ENCODE data around the gene GPR142.

GPR142 gene

DNA sequence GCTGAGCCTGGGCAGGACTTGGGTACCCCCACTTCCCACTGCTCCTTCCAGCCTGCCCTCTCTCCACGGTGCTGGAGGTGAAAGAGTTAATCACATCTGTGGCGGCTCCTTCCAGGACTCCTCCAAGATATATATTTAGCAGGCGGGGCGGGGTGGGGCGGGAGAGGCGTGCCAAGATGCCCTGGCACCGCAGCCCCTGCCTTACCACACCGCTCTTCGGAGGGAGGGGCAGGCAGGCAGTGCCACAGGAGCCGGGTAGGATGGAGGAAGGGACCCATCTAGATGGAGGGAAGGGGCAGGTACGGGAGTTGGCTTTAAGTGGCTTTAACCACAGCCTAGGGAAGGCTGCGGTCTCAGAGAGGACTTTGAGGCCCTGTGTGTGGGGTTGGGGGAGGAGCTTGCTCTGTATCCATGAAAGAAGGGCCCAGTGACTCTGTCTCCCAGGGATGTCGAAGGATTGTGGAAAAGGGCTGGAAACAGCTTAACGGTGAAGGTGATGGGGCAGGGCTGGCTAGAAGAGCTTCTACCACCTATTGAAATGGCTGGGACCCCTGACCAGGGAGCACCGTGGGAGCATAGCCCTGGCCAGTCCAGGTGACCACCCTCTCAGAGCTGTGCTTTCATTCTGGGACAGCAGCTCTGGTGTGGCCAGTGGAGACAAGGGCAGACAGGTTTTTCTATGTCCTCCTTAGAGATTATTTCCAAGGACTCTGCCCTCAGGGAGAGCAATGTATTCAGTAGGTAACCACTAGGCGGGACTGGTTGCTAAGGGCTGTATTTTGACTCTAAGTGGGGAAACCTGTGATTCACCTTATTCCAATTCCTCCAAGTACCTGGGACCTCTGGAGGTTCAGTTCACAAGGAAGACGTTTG lies 13.0 kb downstream of the GPR142 start:
- no peaks in the 10 kb centered on the region for H3K36me3 ChIP-seq (ENCODE audit: insufficient read depth, low read length)
- H3K9ac ChIP-seq (ENCODE audit: insufficient read length): no peak overlapping the region
- no peak overlapping the region for H3K4me3 ChIP-seq
- no peak for DNase-seq (ENCODE audit: low read depth, low spot score)
- H3K27ac ChIP-seq: no peak overlapping the region
- no peaks in the 10 kb centered on the region for H3K9me3 ChIP-seq (ENCODE audit: low read depth, low read length)
- TF ChIP-seq EZH2 (IDR thresholded peaks at IDR 0.05) (no peak), POLR2AphosphoS5 (IDR thresholded peaks at IDR 0.05; ENCODE audit: borderline replicate concordance, low read depth, low read length) (no peak)

DNA sequence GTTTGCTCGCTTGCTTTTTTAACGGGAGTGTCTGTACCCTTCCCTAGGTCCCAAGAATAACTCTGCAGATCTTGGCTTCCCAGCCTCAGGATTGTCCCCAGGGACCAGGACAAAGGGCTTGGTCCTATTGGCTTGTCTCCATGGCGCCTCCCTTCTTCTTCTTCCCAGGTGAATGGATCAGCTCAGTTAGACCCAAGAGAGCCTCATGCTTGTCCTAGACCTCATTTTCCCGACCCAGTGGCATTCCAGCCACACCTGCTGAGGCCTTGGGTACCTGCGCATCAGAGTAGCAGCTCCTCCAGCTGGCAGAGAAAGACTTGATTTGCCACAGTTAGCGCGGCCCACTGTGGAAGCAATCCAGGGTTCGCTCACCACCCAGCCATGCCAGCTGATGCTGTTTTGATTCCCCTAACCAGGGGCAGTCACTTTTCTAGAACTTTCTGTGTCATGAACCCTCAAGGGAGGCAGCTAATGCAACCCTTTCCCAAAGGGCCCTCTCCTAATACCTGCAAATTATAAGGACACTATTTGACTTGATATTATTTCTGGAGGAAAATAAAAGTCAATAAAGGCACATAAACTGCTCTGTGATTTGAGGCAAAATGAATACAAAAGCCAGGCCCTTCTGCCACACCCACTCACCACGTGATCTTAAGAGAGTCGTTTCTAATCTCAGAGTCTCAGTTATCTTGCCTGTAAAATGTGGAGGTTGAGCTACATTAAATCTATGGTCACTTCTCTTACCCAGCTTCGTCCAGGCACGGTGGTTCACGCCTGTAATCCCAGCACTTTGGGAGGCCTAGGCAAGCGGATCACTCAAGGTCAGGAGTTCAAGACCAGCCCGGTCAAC lies 13.9 kb downstream of the GPR142 start:
- no peak overlapping the region for H3K27ac ChIP-seq
- DNase-seq (ENCODE audit: low read depth, low spot score): no peak
- H3K4me3 ChIP-seq: no peak overlapping the region
- TF ChIP-seq POLR2AphosphoS5 (IDR thresholded peaks at IDR 0.05; ENCODE audit: borderline replicate concordance, low read depth, low read length) (no peak), FOXP2 (optimal IDR thresholded peaks at IDR 0.05; ENCODE audit: control extremely low read depth, extremely low read length, insufficient read depth) (no peak), EZH2 (IDR thresholded peaks at IDR 0.05) (no peak)
- no peak overlapping the region for H3K9ac ChIP-seq (ENCODE audit: insufficient read length)
- no peaks in the 10 kb centered on the region for H3K9me3 ChIP-seq (ENCODE audit: low read depth, low read length)
- H3K36me3 ChIP-seq (ENCODE audit: insufficient read depth, low read length): no peaks in the 10 kb centered on the region

- no peak for TF ChIP-seq EZH2 (IDR thresholded peaks at IDR 0.05)
- TF ChIP-seq POLR2AphosphoS5 (IDR thresholded peaks at IDR 0.05; ENCODE audit: borderline replicate concordance, low read depth, low read length): no peak
- TF ChIP-seq FOXP2 (optimal IDR thresholded peaks at IDR 0.05; ENCODE audit: control extremely low read depth, extremely low read length, insufficient read depth): no peak
These were observed 15.8 kb downstream of the GPR142 start for GRCh38 chr17:74383141-74383540.

DNA sequence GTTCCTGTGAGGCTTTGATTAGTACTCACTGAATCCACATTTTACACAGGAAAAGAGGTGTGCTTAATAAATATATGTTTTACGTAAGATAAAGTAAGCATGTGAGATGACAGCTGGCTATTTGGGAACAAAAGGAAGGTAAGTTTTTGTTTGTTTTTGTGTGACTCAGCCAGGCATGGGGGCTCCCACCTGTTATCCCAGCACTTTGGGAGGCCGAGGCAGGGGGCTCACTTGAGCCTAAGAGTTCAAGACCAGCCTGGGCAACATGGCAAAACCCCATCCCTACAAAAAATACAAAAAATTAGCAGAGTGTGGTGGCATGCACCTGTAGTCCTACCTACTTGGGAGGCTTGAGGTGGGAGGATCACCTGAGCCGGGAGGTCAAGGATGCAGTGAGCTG lies 17.9 kb downstream of the GPR142 start:
- TF ChIP-seq POLR2AphosphoS5 (IDR thresholded peaks at IDR 0.05; ENCODE audit: borderline replicate concordance, low read depth, low read length) (no peak), EZH2 (IDR thresholded peaks at IDR 0.05) (no peak), FOXP2 (optimal IDR thresholded peaks at IDR 0.05; ENCODE audit: control extremely low read depth, extremely low read length, insufficient read depth) (no peak)
- no peak for DNase-seq (ENCODE audit: low read depth, low spot score)
- no peaks in the 10 kb centered on the region for H3K9me3 ChIP-seq (ENCODE audit: low read depth, low read length)

More at GRCh38 chr17:74383141-74383540, 15.8 kb downstream of the GPR142 start:
- no peak overlapping the region for H3K27ac ChIP-seq
- no peak for DNase-seq (ENCODE audit: low read depth, low spot score)
- no peaks in the 10 kb centered on the region for H3K36me3 ChIP-seq (ENCODE audit: insufficient read depth, low read length)
- no peak overlapping the region for H3K4me3 ChIP-seq
- no peak overlapping the region for H3K9ac ChIP-seq (ENCODE audit: insufficient read length)
- no peaks in the 10 kb centered on the region for H3K9me3 ChIP-seq (ENCODE audit: low read depth, low read length)

GRCh38 chr17:74386386-74386785 lies 19.1 kb downstream of the GPR142 start:
- no peak overlapping the region for H3K4me3 ChIP-seq
- TF ChIP-seq EZH2 (IDR thresholded peaks at IDR 0.05): no peak
- no peak for TF ChIP-seq POLR2AphosphoS5 (IDR thresholded peaks at IDR 0.05; ENCODE audit: borderline replicate concordance, low read depth, low read length)
- no peak for TF ChIP-seq FOXP2 (optimal IDR thresholded peaks at IDR 0.05; ENCODE audit: control extremely low read depth, extremely low read length, insufficient read depth)
- H3K27ac ChIP-seq: no peak overlapping the region
- no peak for DNase-seq (ENCODE audit: low read depth, low spot score)
- no peak overlapping the region for H3K9ac ChIP-seq (ENCODE audit: insufficient read length)
- H3K9me3 ChIP-seq (ENCODE audit: low read depth, low read length): no peaks in the 10 kb centered on the region
- H3K36me3 ChIP-seq (ENCODE audit: insufficient read depth, low read length): no peaks in the 10 kb centered on the region

More for the DNA sequence above, 17.9 kb downstream of the GPR142 start:
- no peak overlapping the region for H3K9ac ChIP-seq (ENCODE audit: insufficient read length)
- no peak overlapping the region for H3K27ac ChIP-seq
- H3K36me3 ChIP-seq (ENCODE audit: insufficient read depth, low read length): no peaks in the 10 kb centered on the region
- H3K4me3 ChIP-seq: no peak overlapping the region

- no peak for TF ChIP-seq FOXP2 (optimal IDR thresholded peaks at IDR 0.05; ENCODE audit: control extremely low read depth, extremely low read length, insufficient read depth)
- TF ChIP-seq POLR2AphosphoS5 (IDR thresholded peaks at IDR 0.05; ENCODE audit: borderline replicate concordance, low read depth, low read length): no peak
- TF ChIP-seq EZH2 (IDR thresholded peaks at IDR 0.05): no peak
- Histone ChIP-seq H3K27ac (no peak overlapping the region), H3K36me3 (ENCODE audit: insufficient read depth, low read length) (no peaks in the 10 kb centered on the region), H3K9me3 (ENCODE audit: low read depth, low read length) (no peaks in the 10 kb centered on the region), H3K4me3 (no peak overlapping the region), H3K9ac (ENCODE audit: insufficient read length) (no peak overlapping the region)
- DNase-seq (ENCODE audit: low read depth, low spot score): no peak
These were observed 20.3 kb downstream of the GPR142 start for GRCh38 chr17:74387365-74388218.

- no peaks in the 10 kb centered on the region for H3K36me3 ChIP-seq (ENCODE audit: insufficient read depth, low read length)
- DNase-seq (ENCODE audit: low read depth, low spot score): no peak
- H3K27ac ChIP-seq: no peak overlapping the region
- TF ChIP-seq FOXP2 (optimal IDR thresholded peaks at IDR 0.05; ENCODE audit: control extremely low read depth, extremely low read length, insufficient read depth): no peak
- TF ChIP-seq POLR2AphosphoS5 (IDR thresholded peaks at IDR 0.05; ENCODE audit: borderline replicate concordance, low read depth, low read length): no peak
- no peak for TF ChIP-seq EZH2 (IDR thresholded peaks at IDR 0.05)
- H3K9ac ChIP-seq (ENCODE audit: insufficient read length): no peak overlapping the region
- no peak overlapping the region for H3K4me3 ChIP-seq
- no peaks in the 10 kb centered on the region for H3K9me3 ChIP-seq (ENCODE audit: low read depth, low read length)
These were observed 21.9 kb downstream of the GPR142 start for GRCh38 chr17:74389084-74389753.

Measured in SK-N-MC (cell line).